Activated CD4-positive, alpha-beta T cell treated with anti-CD3 and anti-CD28 coated beads, Interleukin-2, amount 50 U/mL, for 16 hours (primary cell): ENCODE measurements around the gene OR10G3.
"Not testable (repeated sequence)": the region's sequence is repeated elsewhere in the genome, so short reads cannot be mapped to it uniquely, and the experiment has no call there.

Experiments
- DNase-seq: peaks from one replicate; pipeline ENCODE4 v3.0.0-alpha.2; 2020

The OR10G3 gene

GRCh38 chr14:21579976-21580375, at the start of gene OR10G3:
Gene OR10G3, minus strand, starts transcription at chr14:21580076. Its CDS starts 9,332 bp downstream, at chr14:21570744.
- no peak for DNase-seq

GRCh38 chr14:21626491-21627230, 46.8 kb upstream of the OR10G3 start:
- no peak for DNase-seq

GRCh38 chr14:21617614-21618013, 37.7 kb upstream of the OR10G3 start:
- no peak for DNase-seq

- DNase-seq: no peak
Observed at GRCh38 chr14:21614240-21614639, 34.4 kb upstream of the OR10G3 start.

- no peak for DNase-seq
Observed at GRCh38 chr14:21612324-21612723, 32.4 kb upstream of the OR10G3 start.

- not testable (repeated sequence) for DNase-seq
Observed at GRCh38 chr14:21602181-21602580, 22.3 kb upstream of the OR10G3 start.

GRCh38 chr14:21589317-21589716, 9.4 kb upstream of the OR10G3 start:
- DNase-seq: no peak

GRCh38 chr14:21575661-21576060, 4.2 kb downstream of the OR10G3 start:
- no peak for DNase-seq

GRCh38 chr14:21572604-21573003, 7.3 kb downstream of the OR10G3 start:
- DNase-seq: no peak

GRCh38 chr14:21558703-21559170, 21.1 kb downstream of the OR10G3 start:
- DNase-seq: no peak

GRCh38 chr14:21557084-21557901, 22.6 kb downstream of the OR10G3 start:
- peak; percentile 79 for DNase-seq

GRCh38 chr14:21556378-21557083, 23.3 kb downstream of the OR10G3 start:
- DNase-seq: no peak

- no peak for DNase-seq
Observed at GRCh38 chr14:21553266-21553665, 26.6 kb downstream of the OR10G3 start.

GRCh38 chr14:21544588-21544987, 35.3 kb downstream of the OR10G3 start:
- not testable (repeated sequence) for DNase-seq

GRCh38 chr14:21543963-21544362, 35.9 kb downstream of the OR10G3 start:
- DNase-seq: no peak

GRCh38 chr14:21543521-21543960, 36.3 kb downstream of the OR10G3 start:
- DNase-seq: no peak

- no peak for DNase-seq
Observed at GRCh38 chr14:21541413-21542074, 38.3 kb downstream of the OR10G3 start.

GRCh38 chr14:21539189-21539940, 40.5 kb downstream of the OR10G3 start:
- no peak for DNase-seq

GRCh38 chr14:21537090-21537424, 42.8 kb downstream of the OR10G3 start:
- DNase-seq: no peak

GRCh38 chr14:21536418-21537089, 43.3 kb downstream of the OR10G3 start:
- DNase-seq: no peak
